Esophagus muscularis mucosa (tissue), 4 donors: ENCODE measurements around the gene MOB3A. TPM values are rescaled to one million over a fixed set of nuclear protein-coding genes. Genes with fewer than 3 reads are reported as not detected.

Experiments used
- DNase-seq: peaks from one replicate; pipeline ENCODE4 v3.0.0-alpha.2; 2017; ENCODE audit errors: extremely low spot score
- H3K27ac ChIP-seq, 4 donors: fragments of 200-600 bp; sonication (generic); replicated peaks in 1 of 4; 1 replicate in 3 of 4; 2 replicates in 1 of 4; pipeline ENCODE4 v1.5.1; 2016 to 2019; ENCODE audit warnings: mild to moderate bottlenecking in 1 of 4
- H3K27me3 ChIP-seq, 4 donors: fragments of 200-600 bp; sonication (generic); one replicate each; pipeline versions ENCODE4 v1.5.1 to v1.6.0; 2016 to 2019
- H3K36me3 ChIP-seq, 4 donors: fragments of 200-600 bp; sonication (generic); one replicate each; pipeline ENCODE4 v1.5.1; 2016 to 2019
- H3K4me1 ChIP-seq, 4 donors: fragments of 200-600 bp; sonication (generic); one replicate each; pipeline ENCODE4 v1.5.1; 2016 to 2019
- H3K4me3 ChIP-seq, 4 donors: fragments of 200-600 bp; sonication (generic); 1 replicate in 2 of 4; 2 replicates in 2 of 4; pipeline ENCODE4 v1.5.1; 2016 to 2019; ENCODE audit warnings: mild to moderate bottlenecking in 4 of 4, moderate library complexity in 1 of 4
- H3K9me3 ChIP-seq, 4 donors: fragments of 200-600 bp; sonication (generic); 1 replicate in 3 of 4; 2 replicates in 1 of 4; pipeline ENCODE4 v1.5.1; 2016 to 2019
- EP300 ChIP-seq: sonication (generic); formaldehyde crosslinking; IDR thresholded peaks from one replicate; pipeline ENCODE4 v1.6.1; 2017; ENCODE audit warnings: antibody characterized with exemption
- POLR2A ChIP-seq: fragments of 450-650 bp; IDR thresholded peaks from one replicate; pipeline ENCODE4 v1.6.1; 2017; ENCODE audit warnings: antibody characterized with exemption, moderate library complexity, mild to moderate bottlenecking, low read depth
- POLR2AphosphoS5 ChIP-seq, 2 donors: sonication (generic); formaldehyde crosslinking; IDR thresholded peaks; one replicate each; pipeline ENCODE4 v1.6.1; 2017; ENCODE audit warnings: antibody characterized with exemption in 2 of 2
- WGBS: methylation state at CpG from one replicate; pipeline ENCODE4 v1.1.5; 2018; 5-methylcytosine and 5-hydroxymethylcytosine counted together
- intact Hi-C: fragments of 100-400 bp; cut with DNase I; formaldehyde crosslinking; loops from one replicate; pipeline ENCODE4 v1.15.1; 2023
- total RNA-seq, 4 donors: library from RNA; depleted of rRNA; stranded (reverse); fragments of >200 nt; gene quantifications; one replicate each; pipeline versions ENCODE4 v1.1.0 to v1.2.1, GENCODE V29; 2016
- TF ChIP-seq, protein P1 (sequence below), 3 experiments: fragments of 200-600 bp in 2 of 3; fragments of 450-650 bp in 1 of 3; sonication (generic) in 2 of 3; IDR thresholded peaks; one replicate each; pipeline ENCODE4 v1.5.1; 2017 to 2019; ENCODE audit warnings: antibody characterized with exemption in 3 of 3, mild to moderate bottlenecking in 2 of 3, moderate library complexity in 1 of 3

Gene MOB3A
- total RNA-seq, 4 donors from 2014 or later: 43.6 to 85.2 (median 56.3) TPM

DNA sequence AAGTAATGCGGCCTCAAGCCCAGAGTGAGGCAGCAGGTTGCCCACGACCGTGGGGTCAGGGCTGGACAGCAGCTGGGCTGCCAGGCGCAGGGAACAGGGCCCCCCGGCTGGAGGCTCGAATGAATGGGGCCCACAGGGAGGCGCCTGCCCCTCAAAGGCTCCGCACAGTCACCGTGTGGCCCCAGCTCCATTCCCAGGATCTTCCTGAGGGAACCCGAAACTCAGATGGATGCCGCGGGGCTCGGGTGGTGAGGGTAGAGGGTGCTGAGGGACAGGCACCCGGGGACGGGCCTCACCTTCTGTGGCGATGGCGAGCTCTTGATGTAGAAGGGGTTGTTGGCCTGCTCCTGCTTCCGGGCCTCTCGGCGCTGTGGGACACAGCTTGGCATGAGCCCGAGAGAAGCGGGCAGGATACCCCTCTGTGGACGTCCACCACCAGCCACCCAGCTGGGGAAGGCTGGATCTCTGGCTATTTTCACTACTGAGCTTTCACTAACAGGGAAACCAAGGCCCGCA, 19.8 kb upstream of the MOB3A start:
- intact Hi-C loops: no loop called here
- 94% methylated on average over 13 of the region's 24 CpGs for WGBS

DNA sequence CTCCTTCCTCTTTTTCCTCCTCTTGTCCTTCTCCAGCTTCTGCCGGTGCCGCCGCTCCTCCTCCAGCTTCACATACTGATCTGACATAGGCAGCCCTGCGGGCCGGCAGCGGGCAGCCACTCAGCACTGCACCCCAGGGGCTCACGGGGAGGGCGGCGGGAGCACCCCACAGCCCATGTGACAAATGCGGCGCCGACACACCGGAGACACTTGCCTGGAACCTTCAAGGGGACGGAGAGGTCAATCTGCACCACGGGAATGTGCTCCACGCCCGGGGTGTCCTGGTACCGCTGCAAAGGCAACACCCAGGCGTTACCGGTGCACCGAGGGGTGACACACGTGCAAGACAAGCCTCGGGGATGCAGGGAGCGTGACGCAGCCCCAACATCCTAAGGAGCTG, 19.2 kb upstream of the MOB3A start:
- Histone ChIP-seq H3K36me3 (peaks cover 99 to 100% (median 100%) of the 10 kb centered on the region in 4 donors), H3K27ac (no peak overlapping the region), H3K4me3 (no peak overlapping the region), H3K4me1 (no peaks in the 10 kb centered on the region), H3K9me3 (no peaks in the 10 kb centered on the region), H3K27me3 (no peaks in the 10 kb centered on the region)
- intact Hi-C loops: no loop called here
- WGBS: 94% methylated on average over 22 of the region's 25 CpGs
- no peak for DNase-seq
- TF ChIP-seq EP300: no peak
- TF ChIP-seq POLR2AphosphoS5 (IDR thresholded peaks at IDR 0.05): no peak
- no peak for TF ChIP-seq POLR2A
- TF ChIP-seq, protein P1, sequence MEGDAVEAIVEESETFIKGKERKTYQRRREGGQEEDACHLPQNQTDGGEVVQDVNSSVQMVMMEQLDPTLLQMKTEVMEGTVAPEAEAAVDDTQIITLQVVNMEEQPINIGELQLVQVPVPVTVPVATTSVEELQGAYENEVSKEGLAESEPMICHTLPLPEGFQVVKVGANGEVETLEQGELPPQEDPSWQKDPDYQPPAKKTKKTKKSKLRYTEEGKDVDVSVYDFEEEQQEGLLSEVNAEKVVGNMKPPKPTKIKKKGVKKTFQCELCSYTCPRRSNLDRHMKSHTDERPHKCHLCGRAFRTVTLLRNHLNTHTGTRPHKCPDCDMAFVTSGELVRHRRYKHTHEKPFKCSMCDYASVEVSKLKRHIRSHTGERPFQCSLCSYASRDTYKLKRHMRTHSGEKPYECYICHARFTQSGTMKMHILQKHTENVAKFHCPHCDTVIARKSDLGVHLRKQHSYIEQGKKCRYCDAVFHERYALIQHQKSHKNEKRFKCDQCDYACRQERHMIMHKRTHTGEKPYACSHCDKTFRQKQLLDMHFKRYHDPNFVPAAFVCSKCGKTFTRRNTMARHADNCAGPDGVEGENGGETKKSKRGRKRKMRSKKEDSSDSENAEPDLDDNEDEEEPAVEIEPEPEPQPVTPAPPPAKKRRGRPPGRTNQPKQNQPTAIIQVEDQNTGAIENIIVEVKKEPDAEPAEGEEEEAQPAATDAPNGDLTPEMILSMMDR (IDR thresholded peaks at IDR 0.05): no peak

More for the DNA sequence above, 19.8 kb upstream of the MOB3A start:
- TF ChIP-seq, protein P1 (IDR thresholded peaks at IDR 0.05): no peak
- TF ChIP-seq POLR2AphosphoS5 (IDR thresholded peaks at IDR 0.05) (no peak), EP300 (no peak), POLR2A (no peak)
- Histone ChIP-seq H3K36me3 (peaks cover 99 to 100% (median 100%) of the 10 kb centered on the region in 4 donors), H3K27ac (no peak overlapping the region), H3K9me3 (no peaks in the 10 kb centered on the region), H3K4me3 (no peak overlapping the region), H3K4me1 (no peaks in the 10 kb centered on the region), H3K27me3 (no peaks in the 10 kb centered on the region)
- no peak for DNase-seq

DNA sequence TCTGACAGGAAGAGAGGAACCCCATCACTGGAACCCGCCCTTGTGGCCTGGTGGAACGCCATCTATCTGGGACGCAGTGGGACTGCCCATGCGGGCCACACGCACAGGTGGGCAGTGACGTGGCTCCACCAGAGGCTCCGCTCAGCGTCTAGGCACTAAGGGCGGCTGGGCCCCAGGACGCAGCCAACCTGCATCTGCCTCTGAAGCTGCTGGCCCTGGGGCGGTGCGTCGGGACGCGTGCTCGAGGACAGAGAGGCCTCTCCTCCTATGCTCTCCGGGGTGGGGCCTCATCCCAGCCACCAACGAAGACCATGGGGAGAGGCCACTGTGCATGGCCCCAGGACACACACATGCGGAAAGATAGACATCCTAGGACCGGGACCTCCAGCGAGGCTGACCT, 18.7 kb upstream of the MOB3A start:
- WGBS: 93% methylated on average over 21 of the region's 21 CpGs
- peaks cover 99 to 100% (median 100%) of the 10 kb centered on the region in 4 donors for H3K36me3 ChIP-seq
- intact Hi-C loops: no loop called here

DNA sequence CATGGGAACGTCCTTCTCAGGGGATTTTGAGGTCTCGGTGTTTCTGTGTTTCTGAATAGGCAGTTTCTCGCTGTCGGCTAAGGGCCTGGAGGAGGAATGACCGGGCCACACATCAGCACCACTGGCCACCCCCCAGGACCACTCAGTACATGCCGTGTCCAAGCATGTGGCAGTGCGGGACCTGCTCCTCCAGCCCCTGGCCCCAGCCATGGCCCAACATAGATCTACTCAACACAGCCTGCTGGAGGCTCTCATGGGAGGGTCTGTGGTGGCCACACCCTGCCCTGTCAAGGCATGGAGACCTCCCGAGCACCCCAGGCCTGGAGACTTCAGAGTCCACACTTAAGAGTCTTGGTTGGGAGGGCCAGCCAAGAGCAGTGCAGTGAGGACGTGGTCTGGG, 18.1 kb upstream of the MOB3A start:
- H3K9me3 ChIP-seq: no peaks in the 10 kb centered on the region
- no peak for DNase-seq
- no peak overlapping the region for H3K27ac ChIP-seq
- H3K4me1 ChIP-seq: no peaks in the 10 kb centered on the region
- WGBS: 95% methylated on average over 6 of the region's 9 CpGs
- TF ChIP-seq EP300 (no peak), POLR2AphosphoS5 (IDR thresholded peaks at IDR 0.05) (no peak), POLR2A (no peak)
- TF ChIP-seq, protein P1 (IDR thresholded peaks at IDR 0.05): no peak
- H3K27me3 ChIP-seq: no peaks in the 10 kb centered on the region
- no peak overlapping the region for H3K4me3 ChIP-seq
- peaks cover 99 to 100% (median 100%) of the 10 kb centered on the region in 4 donors for H3K36me3 ChIP-seq
- intact Hi-C loops: no loop called here

More for the DNA sequence above, 18.7 kb upstream of the MOB3A start:
- Histone ChIP-seq H3K4me1 (no peaks in the 10 kb centered on the region), H3K27me3 (no peaks in the 10 kb centered on the region), H3K27ac (no peak overlapping the region), H3K4me3 (no peak overlapping the region), H3K9me3 (no peaks in the 10 kb centered on the region)
- no peak for TF ChIP-seq EP300
- TF ChIP-seq, protein P1 (IDR thresholded peaks at IDR 0.05): no peak
- TF ChIP-seq POLR2A: no peak
- DNase-seq: no peak
